HG03378 (cell line): ENCODE measurements around the gene NASP.
A peak's percentile ranks its signal among the peaks of the same experiment; 100 is the strongest.

Experiments
- ATAC-seq: cut with Tn5 transposase; IDR thresholded peaks from one replicate; pipeline ENCODE4 v1.9.1; 2021; ENCODE audit warnings: mild to moderate bottlenecking, moderate library complexity; ENCODE audit not compliant: unreplicated experiment

Gene NASP, protein sequence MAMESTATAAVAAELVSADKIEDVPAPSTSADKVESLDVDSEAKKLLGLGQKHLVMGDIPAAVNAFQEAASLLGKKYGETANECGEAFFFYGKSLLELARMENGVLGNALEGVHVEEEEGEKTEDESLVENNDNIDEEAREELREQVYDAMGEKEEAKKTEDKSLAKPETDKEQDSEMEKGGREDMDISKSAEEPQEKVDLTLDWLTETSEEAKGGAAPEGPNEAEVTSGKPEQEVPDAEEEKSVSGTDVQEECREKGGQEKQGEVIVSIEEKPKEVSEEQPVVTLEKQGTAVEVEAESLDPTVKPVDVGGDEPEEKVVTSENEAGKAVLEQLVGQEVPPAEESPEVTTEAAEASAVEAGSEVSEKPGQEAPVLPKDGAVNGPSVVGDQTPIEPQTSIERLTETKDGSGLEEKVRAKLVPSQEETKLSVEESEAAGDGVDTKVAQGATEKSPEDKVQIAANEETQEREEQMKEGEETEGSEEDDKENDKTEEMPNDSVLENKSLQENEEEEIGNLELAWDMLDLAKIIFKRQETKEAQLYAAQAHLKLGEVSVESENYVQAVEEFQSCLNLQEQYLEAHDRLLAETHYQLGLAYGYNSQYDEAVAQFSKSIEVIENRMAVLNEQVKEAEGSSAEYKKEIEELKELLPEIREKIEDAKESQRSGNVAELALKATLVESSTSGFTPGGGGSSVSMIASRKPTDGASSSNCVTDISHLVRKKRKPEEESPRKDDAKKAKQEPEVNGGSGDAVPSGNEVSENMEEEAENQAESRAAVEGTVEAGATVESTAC

DNA sequence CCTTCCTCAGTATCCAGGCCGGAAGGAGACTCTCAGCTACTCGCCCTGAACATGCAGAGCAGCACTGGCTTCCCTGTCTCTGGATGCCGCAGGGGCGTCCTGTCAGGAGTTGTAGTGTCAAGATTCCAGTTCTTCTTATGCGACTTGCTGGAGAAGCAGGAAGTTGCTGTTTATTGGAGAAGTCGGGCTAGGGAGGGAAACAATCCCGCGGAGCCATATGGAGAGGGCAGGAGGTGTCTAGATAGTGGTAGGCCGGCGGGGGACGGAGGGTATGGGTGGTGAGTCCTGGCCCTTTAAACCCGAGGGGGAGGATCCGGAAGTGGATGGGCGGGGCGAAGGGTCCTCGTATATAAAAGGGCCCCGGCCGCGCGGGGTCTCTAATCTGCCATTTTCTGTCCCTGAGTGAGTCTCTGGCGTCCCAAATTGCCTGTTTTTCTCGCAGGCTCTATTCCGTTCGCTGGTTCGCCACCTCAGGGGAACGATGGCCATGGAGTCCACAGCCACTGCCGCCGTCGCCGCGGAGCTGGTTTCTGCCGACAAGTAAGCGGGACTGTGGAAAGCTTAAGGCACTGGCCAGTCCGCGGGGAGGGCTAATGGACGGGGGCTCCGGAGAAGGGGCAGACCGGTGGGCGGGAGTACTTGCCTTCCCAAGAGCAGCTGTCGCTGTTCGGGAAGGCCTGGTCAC, at the start of gene NASP:
Gene NASP (plus strand): TSS at position 376 of the 685 bp plus-strand sequence. CDS start 106 bp downstream, at position 482.
- peak; percentile 26 for ATAC-seq

DNA sequence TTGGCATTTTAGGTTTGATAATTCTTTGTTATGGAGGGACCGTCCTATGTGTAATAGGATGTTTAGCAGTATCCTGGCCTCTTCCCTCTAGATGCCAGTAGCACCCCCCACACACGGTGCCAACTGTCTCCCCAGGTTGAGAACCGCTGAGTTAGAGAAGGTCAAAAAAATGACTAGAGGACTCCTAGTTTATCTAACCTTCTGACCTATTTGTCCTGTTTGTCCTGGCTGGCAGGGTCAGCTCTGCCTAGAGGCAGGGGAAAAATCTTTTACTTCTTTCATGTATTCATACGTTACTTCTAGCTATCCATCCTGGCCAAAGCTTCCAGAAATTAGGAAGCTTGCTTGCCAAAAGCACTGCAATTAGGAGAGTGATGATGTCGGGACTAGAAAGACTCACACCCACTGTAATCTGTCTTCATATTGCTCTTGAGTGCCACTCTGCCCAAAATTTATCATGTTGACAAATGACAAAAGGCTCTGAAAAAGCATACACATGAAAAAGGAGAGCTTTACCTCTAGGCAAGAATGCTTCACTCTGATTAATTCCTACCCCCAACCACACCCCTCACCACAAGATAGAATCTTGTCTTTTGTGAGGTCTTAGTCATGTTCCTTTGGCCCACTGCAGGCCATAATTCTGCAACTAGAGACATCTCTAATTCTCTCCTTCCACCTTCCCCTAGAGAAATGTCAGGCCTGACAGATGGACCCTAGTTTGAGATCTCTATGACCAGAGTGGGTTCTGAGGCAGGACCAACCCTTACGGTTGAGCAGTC, 47.7 kb upstream of the NASP start:
- no peak for ATAC-seq

DNA sequence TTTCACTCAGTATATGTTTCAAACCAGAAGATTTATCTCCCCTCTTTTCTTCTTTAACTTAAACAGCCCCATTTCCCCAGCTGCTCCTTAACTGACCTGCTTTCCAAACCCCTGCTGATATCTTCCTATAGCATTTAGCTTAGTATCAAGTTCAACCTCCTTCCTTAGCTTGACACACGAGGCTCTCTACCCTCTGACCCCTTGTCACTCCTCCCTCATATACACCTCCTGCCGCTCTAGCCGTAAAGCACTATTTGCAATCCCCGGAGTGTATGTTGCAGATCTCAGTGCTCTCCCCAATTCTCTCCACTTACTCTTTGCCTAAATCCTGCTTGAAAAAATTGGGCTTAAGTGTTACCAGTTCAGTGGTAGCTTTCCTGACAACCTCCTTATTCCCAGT, 47.0 kb upstream of the NASP start:
- ATAC-seq = no peak

DNA sequence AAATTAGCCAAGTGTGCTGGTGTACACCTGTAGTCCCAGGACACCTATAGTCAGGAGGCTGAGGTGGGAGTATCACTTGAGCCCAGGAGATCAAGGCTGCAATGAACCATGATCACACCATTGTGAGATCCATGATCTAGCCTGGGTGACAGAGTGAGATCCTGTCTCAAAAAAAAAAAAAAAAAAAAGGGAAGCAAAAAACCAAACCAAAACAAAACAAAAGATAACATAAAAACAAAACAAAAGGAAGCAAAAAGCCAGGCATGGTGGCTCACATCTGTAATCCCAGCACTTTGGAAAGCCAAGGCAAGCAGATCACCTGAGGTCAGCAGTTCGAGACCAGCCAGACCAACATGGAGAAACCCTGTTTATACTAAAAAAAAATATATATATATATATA, 42.6 kb upstream of the NASP start:
- no peak for ATAC-seq

DNA sequence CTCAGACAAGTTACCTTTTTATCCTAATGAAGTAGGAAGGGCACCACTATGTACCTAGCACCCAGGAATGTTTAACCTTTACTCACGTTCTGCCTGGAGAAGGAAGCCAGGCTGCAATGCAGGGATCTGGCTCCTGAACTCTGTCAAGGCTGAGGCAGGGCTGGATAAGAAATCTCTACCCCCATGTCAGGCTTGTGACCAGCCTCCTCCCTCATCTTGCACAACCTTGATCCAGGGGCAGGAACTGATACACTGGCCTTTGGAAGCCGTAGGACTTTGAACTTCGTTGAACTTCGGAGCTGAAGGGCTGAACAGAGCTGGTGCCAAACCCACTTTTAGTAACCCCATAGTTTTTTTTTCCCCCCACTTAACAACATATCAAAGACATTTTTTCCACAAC, 41.2 kb upstream of the NASP start:
- no peak for ATAC-seq

DNA sequence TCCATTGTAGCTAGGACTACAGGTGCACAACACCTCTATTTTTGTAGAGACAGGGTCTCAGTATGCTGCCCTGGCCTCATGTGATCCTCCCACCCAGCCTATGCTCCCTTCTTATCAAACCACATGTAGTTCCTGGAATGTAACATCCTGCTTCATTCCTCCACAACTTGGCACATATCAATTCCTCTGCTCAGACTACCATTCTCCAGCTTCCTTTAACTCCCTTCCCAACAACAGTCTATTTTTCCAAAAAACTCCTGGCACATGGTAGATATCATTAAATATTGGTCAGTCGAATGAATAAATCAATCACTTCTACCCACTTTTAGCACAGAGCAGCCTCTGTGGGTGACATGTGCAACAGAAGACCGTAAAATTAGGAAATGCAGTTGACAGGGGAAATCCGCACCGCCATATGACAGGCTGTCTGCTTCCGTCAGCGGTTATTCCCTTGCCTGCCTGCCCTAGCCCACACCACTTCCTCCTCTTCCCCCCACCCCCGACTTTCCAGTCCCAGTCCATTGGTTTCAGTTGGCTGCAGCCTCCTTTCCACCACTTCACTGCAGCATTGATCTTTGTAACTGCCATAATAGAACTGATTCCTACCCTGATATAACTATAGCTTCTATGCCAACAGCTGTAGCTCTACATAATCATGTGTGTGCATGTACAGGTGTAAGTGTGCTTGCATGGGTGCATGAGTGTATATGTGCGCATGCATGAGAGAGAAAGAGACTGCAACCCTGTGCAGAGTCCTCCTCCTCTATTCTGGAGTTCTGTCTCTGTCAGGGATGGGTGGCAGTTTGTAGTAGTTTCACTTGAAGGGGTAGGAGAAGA, 40.0 kb upstream of the NASP start:
- no peak for ATAC-seq

DNA sequence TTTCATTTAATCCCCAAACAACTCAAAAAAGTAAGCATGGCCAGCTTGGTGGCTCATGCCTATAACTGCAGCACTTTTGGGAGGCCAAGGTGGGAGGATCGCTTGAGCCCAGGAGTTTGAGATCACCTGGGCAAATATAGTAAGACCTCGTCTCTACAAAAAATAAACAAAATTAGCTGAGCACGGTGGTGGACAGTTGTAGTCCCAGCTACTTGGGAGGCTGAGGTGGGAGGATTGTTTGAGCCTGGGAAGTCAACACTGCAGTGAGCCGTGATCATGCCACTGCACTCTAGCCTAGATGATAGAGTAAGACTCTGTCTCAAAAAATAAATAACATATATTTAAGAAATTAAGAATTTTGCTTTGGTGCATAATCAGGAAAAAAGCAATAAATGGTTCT, 39.3 kb upstream of the NASP start:
- no peak for ATAC-seq

DNA sequence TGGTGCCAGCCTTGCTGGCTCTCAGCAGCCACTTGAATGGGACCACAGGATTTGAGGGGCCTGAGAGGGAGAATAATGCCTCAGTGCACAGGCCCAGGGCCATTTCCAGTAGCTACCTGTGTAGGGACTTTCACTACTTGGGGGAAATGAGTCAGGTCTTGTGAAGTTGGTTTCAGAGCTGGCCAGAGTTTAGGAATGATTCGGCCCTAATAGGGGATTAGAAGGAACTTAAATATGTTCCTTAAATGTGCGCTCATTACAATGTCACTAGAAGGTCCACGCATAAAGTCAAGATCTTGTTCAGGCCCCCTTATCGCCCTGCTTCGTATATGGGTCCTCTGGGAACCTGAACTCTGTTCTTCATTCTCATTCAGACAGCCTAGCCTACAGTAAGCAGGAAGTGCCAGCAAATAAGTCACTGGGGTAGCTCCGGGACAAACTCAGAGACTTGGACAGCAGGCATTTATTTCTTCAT, 38.8 kb upstream of the NASP start:
- ATAC-seq = peak; percentile 59

DNA sequence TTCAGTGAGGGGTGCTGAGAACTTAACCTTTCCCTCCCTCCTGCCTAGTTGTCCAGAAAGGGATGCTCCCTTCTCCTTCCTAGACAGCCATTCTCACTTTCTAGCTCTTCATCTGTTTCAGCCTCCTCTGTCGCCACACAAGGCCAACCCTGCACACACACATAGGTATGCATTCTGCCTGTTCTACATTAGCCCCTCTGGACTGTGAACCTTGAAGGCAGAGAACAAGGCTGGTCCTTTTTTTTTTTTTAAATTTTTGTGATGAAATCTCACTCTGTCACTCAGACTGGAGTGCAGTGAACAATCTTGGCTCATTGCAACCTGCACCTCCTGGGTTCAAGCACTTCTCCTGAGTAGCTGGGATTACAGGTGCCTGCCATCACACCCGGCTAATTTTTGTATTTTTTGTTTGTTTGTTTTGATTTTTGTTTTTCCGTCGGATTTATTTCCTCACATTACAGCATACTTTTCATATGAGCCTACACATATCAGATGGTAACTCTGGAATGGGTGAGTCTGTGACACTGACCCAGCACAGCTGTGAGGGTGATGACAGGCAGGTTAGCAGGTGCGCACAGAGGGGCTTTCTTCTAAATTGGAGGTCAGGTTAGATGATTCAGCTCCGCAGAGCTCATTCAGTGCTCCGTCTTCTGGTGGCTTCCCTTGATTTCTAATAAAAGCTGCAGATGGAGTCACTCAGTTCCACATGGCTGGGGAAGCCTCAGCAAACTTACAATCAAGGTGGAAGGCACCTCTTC, 38.1 kb upstream of the NASP start:
- ATAC-seq = no peak

DNA sequence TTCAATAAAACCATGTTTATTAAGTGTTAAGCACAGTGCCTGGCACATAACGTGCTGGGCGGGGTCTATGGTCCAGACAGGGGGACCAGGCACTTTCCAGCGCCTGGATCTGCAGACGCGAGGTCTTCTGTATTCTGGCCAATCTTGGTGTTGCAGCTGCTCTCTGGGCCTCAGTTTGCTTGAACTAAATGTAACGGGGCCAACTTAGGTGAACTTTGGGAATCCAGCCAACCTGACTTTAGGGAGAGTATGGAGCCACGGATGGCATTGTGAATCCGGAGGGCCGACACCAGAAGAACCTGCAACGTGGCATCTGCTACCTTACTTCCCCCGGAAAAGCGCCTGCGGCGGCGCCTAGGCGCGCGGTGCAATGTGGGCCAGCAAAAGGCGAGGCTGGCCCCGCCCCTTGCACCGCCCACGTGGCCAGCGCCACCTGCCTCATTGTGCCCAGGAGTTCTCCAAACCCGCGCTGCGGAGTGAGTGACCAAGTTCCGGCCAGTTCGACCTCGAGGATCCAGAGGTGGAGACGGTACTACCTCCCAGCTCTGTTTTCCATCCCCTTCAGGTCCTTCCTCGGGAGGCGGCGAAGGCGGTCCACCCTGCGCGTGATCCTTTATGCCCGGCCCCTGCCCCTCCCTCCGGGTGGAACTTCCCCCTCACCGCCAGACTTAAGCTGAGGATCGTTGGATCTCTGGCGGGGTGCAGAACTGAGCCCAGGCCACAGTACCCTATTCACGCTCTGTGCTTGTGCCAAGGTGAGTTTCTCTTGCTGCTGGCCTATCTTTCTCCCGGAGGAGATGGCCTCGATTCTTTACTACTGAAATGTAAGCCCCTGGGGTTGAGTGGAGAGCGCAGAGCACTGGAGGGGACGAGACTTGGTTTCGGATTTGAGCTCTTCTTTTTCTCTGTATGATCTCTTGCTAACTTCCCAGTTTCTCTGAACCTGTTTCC, 33.2 kb upstream of the NASP start, which contains the start of gene AKR1A1:
Gene AKR1A1 (plus strand): TSS at position 426 of the 951 bp plus-strand sequence. CDS start 10,969 bp downstream, outside the sequence.
- peak; percentile 61 for ATAC-seq

DNA sequence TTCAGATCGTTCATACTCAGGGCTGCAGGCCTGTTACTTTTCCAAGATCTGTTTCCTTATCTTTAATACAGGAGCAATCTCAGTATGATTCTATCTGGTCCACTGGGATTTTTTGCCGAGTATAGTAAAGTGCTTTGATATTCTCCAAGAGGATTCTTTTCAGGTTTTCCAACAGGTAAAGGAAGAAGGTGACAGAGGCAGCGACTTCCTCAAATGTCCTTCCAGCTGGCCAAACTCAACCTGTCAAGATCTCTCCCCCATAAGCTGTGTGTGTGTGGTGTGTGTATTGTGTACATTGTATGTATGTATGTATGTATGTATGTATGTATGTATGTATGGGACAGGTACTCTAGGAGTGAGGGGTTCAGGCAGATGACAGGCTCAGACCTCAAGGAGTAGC, 32.2 kb upstream of the NASP start:
- ATAC-seq = no peak

DNA sequence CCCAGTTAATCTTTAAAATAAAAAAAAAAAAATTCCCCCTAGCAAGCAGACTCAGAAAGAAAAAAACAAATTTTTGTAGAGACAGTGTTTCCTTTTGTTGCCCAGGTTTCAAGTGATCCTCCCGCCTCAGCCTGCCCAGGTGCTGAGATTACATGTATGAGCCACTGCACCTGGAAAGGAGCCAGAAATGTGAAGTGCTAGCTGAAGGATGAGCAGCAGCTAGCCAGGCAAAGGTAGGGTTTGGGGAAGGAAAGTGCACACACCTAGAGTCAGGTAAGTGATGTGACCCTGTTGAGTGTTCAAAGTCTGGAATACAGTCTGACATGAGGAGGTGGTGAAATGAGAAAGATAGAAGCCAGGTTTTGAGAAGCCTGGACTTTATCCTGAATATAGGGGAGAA, 31.5 kb upstream of the NASP start:
- no peak for ATAC-seq

DNA sequence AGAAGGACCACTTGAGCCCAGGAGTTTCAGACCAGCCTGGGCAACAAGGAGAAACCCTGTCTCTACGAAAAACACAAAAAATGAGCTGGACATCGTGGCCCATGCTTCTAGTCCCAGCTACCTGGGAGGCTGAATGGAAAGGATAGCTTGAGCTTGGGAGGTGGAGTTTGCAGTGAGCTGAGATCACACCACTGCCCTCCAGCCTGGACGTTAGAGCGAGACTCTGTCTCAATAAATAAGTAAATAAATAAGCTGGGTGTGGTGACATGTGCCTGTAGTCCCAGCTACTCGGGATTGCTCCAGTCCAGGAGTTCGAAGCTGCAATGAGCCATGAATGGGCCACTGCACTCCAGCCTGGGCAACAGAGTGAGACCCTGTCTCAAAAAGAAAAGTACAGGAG, 29.6 kb upstream of the NASP start:
- ATAC-seq = no peak

DNA sequence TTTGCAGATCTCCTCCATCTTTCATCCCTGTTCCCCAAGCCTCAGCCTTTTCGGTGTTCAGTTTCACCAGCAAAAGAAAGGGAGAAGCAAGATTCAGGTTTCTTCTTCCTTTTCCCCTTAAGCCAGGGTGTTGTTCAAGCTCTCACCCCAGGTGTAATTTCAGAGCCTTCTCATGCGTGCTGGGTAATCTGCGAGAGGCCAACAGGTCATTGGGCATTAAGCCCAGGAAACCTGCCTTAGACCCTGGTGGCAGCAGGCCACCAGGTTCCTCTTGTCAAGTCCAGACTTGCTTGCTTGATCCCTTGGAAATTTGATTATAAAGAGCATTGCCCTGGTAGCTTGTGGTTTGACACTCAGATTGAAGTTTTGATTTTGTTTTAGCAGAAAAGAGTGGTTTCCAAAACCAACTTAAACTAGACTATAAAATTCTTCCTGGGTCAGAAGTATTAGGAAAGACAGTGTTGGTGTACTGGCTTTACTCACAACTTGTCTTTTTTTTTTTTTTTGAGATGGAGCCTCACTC, 26.4 kb upstream of the NASP start:
- ATAC-seq = no peak

DNA sequence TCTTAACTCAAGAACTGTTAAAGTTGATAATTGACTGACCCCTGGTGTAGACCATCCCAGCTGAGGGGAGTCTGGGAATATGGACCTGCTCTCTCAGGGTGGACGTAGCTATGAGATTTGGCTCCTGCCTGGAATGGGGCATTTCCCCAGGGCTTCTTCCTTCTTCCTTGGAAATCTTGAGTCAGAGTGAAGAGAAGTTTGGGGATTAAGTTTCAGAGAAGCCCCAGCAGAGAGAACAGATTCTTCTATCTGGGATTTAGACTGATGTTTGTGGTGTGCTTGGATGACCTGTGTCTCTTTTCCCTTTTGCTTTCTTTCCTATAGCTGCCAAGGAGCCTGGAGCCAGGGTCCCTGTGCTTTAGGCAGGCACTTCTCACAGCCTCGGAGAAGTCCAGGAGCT, 20.0 kb upstream of the NASP start:
- ATAC-seq = no peak

DNA sequence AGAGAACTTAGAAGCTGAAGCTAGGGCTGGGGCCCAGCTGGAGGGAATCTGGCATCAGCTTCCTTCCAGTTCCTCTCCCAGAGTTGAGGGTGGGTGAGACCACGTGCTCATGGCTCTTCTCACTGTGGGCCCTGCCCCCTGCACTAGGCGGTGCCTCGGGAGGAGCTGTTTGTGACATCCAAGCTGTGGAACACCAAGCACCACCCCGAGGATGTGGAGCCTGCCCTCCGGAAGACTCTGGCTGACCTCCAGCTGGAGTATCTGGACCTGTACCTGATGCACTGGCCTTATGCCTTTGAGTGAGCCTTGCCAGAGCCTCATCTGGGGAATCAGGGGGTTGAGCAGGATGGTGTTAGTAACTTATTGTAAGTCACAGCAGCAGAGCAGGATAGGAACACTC, 17.1 kb upstream of the NASP start:
- ATAC-seq = no peak

DNA sequence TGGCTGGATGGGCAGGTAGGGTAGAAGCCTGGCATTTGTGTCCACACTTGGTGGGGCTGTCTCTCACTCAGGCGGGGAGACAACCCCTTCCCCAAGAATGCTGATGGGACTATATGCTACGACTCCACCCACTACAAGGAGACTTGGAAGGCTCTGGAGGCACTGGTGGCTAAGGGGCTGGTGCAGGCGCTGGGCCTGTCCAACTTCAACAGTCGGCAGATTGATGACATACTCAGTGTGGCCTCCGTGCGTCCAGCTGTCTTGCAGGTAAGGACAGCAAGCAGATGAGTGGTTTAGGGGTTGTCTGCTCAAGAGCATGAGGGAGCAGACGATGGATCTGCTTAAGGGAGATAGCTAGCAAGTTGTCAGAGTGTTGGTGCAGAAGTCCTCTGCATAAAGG, 15.9 kb upstream of the NASP start:
- ATAC-seq = no peak

DNA sequence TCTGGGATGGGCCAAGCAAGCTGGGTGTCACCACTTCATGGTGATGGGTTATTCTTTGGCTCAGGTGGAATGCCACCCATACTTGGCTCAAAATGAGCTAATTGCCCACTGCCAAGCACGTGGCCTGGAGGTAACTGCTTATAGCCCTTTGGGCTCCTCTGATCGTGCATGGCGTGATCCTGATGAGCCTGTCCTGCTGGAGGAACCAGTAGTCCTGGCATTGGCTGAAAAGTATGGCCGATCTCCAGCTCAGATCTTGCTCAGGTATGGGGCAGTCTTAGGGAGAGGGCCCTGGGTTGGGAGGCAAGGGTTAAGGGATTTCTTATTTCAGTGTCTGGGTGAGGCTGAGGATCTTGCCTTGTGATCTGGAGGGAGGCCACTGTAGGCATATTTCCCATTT, 15.4 kb upstream of the NASP start:
- no peak for ATAC-seq
